ENCODE measurements around the gene ANO6.

DNA sequence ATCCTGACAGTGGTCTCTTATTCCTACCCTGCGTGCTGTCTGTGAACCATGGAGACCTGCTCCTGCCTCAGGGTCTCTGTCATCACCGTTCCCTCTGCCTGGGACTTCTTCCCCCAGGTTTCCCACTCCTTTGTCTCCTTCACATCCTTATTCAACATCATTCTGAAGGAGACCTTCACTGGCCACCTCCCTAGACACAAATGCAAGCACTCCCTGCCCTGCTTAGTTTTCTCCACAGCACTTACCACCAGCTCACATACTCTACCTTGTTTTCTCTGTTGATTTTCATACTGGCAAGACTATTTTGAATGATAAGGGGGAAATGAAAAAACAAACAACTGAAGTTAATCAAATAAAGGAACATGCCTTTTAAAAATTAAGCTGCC, 192.8 kb downstream of the ANO6 start:
- no peak for TF ChIP-seq SUZ12 (IDR thresholded peaks at IDR 0.05; ENCODE audit: extremely low read depth, insufficient read depth, insufficient read length)
- no peak for TF ChIP-seq YY1 (IDR thresholded peaks at IDR 0.05; ENCODE audit: insufficient read depth, insufficient read length)
